ENCODE data around the gene S1PR2.

S1PR2 gene

DNA sequence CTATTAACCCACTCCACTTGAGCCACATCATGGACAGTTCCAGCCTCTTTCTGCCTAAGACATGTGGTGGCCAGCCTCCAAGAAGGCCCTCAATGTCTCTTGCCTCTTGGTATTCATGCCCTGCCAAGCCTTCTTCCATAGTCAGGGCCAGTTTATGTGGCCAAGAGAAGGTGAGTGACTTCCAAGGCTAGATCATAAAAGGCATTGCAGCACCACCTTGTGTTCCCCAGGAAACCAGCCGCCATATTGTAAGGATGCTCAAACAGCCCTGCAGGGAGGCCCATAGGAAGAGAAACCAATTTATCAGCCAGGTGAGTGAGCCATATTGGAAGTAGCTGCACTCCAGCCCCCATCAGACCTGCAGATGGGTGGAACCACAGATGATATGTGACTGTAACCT lies 24.1 kb downstream of the S1PR2 start:
- Histone ChIP-seq H2BK15ac (ENCODE audit: low read depth, poor library complexity, severe bottlenecking) (no peak overlapping the region), H4K8ac (ENCODE audit: low read length) (no peak overlapping the region), H2BK120ac (ENCODE audit: low read depth, low read length) (no peak overlapping the region), H2AK5ac (ENCODE audit: low read length, severe bottlenecking) (no peak overlapping the region), H2BK5ac (ENCODE audit: low read depth, low read length, poor library complexity, severe bottlenecking) (no peak overlapping the region), H3K79me1 (replicated peaks; ENCODE audit: low read length, poor library complexity, severe bottlenecking) (no peaks in the 10 kb centered on the region), H3K14ac (ENCODE audit: low read length in 2 of 2) (no peak overlapping the region), H3K9me3 (ENCODE audit: control insufficient read depth, low read length) (peaks cover 5% of the 10 kb centered on the region), H3K9ac (ENCODE audit: low read length) (no peak overlapping the region), H3K4ac (ENCODE audit: low read depth in 1 of 2, low read length in 2 of 2) (no peak overlapping the region), H3K4me2 (ENCODE audit: low read length, poor library complexity, severe bottlenecking) (no peak overlapping the region), H3K4me1 (ENCODE audit: control insufficient read depth, insufficient read depth, low read depth, low read length) (peaks cover 5% of the 10 kb centered on the region), H3K36me3 (ENCODE audit: control insufficient read depth in 1 of 2, insufficient read depth in 2 of 2, low read depth in 1 of 2, low read length in 2 of 2) (no peaks in the 10 kb centered on the region), H4K91ac (ENCODE audit: low read length) (no peak overlapping the region), H3K18ac (ENCODE audit: low read depth in 1 of 2, low read length in 2 of 2) (no peak overlapping the region), H3K27me3 (ENCODE audit: control insufficient read depth in 1 of 2, insufficient read depth in 1 of 2, low read length in 2 of 2) (no peaks in the 10 kb centered on the region), H2AFZ (ENCODE audit: low read depth, low read length) (no peak overlapping the region), H3K23ac (ENCODE audit: low read length in 2 of 2) (no peak overlapping the region), H3K27ac (ENCODE audit: low read length, poor library complexity, severe bottlenecking) (no peak overlapping the region), H2BK12ac (ENCODE audit: low read length in 2 of 2) (no peak overlapping the region), H3K4me3 (ENCODE audit: insufficient read depth in 1 of 2, low read depth in 1 of 2, low read length in 2 of 2) (no peak overlapping the region)
- DNase-seq, result no peak
- 100% methylated on average over 1 of the region's 1 CpG for WGBS

DNA sequence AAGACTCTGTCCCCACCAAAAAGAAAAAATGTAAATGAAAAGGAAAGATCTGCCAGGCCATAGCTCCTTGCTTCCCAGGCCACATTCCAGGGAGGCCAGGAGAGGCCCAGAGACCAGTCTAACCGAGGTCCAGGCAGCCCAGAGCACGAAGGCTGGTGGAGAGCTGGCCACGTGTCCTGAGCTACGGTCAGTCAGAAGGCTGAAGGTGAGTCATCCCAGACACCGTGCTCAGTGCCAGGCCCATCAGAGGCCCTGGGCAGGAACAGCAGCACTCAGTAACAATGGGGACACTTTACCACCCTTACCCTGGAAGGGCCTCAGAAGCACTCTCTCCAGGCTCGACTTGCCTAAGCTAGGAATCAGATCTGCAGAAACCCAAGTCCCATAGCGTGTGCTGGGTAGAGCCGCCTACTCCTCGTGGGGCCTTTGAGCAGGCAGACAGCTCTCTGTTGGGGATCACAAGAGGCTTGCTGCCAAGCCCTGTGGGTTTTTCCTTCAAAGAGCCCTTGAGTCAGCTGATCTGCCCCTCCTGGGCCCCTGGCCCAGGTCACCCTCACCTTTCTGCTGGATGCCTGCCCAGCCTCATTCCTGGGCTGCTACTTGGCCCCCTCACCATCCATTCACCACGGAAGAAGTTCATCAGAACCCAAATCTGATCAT lies 24.8 kb downstream of the S1PR2 start:
- no peak overlapping the region for H3K14ac ChIP-seq (ENCODE audit: low read length in 2 of 2)
- no peaks in the 10 kb centered on the region for H3K79me1 ChIP-seq (replicated peaks; ENCODE audit: low read length, poor library complexity, severe bottlenecking)
- H3K27me3 ChIP-seq (ENCODE audit: control insufficient read depth in 1 of 2, insufficient read depth in 1 of 2, low read length in 2 of 2), result no peaks in the 10 kb centered on the region
- no peak overlapping the region for H2AFZ ChIP-seq (ENCODE audit: low read depth, low read length)
- H3K36me3 ChIP-seq (ENCODE audit: control insufficient read depth in 1 of 2, insufficient read depth in 2 of 2, low read depth in 1 of 2, low read length in 2 of 2), result no peaks in the 10 kb centered on the region
- no peak overlapping the region for H2AK5ac ChIP-seq (ENCODE audit: low read length, severe bottlenecking)
- H3K27ac ChIP-seq (ENCODE audit: low read length, poor library complexity, severe bottlenecking), result no peak overlapping the region
- no peak overlapping the region for H2BK15ac ChIP-seq (ENCODE audit: low read depth, poor library complexity, severe bottlenecking)
- DNase-seq, result no peak
- no peak overlapping the region for H2BK120ac ChIP-seq (ENCODE audit: low read depth, low read length)
- no peak overlapping the region for H3K4ac ChIP-seq (ENCODE audit: low read depth in 1 of 2, low read length in 2 of 2)
- no peak overlapping the region for H3K18ac ChIP-seq (ENCODE audit: low read depth in 1 of 2, low read length in 2 of 2)
- H3K4me1 ChIP-seq (ENCODE audit: control insufficient read depth, insufficient read depth, low read depth, low read length), result peaks cover 5% of the 10 kb centered on the region
- no peak overlapping the region for H2BK12ac ChIP-seq (ENCODE audit: low read length in 2 of 2)
- H2BK5ac ChIP-seq (ENCODE audit: low read depth, low read length, poor library complexity, severe bottlenecking), result no peak overlapping the region
- H3K4me3 ChIP-seq (ENCODE audit: insufficient read depth in 1 of 2, low read depth in 1 of 2, low read length in 2 of 2), result no peak overlapping the region
- H4K91ac ChIP-seq (ENCODE audit: low read length), result no peak overlapping the region
- peaks cover 5% of the 10 kb centered on the region for H3K9me3 ChIP-seq (ENCODE audit: control insufficient read depth, low read length)
- no peak overlapping the region for H3K4me2 ChIP-seq (ENCODE audit: low read length, poor library complexity, severe bottlenecking)
- H4K8ac ChIP-seq (ENCODE audit: low read length), result no peak overlapping the region
- H3K9ac ChIP-seq (ENCODE audit: low read length), result no peak overlapping the region
- no peak overlapping the region for H3K23ac ChIP-seq (ENCODE audit: low read length in 2 of 2)
- 74% methylated on average over 10 of the region's 10 CpGs for WGBS

- H3K27me3 ChIP-seq (ENCODE audit: control insufficient read depth in 1 of 2, insufficient read depth in 1 of 2, low read length in 2 of 2), result no peaks in the 10 kb centered on the region
- no peak overlapping the region for H3K4me3 ChIP-seq (ENCODE audit: insufficient read depth in 1 of 2, low read depth in 1 of 2, low read length in 2 of 2)
- no peak for DNase-seq
- H2BK5ac ChIP-seq (ENCODE audit: low read depth, low read length, poor library complexity, severe bottlenecking), result no peak overlapping the region
- H3K36me3 ChIP-seq (ENCODE audit: control insufficient read depth in 1 of 2, insufficient read depth in 2 of 2, low read depth in 1 of 2, low read length in 2 of 2), result no peaks in the 10 kb centered on the region
- H2AK5ac ChIP-seq (ENCODE audit: low read length, severe bottlenecking), result no peak overlapping the region
- no peak overlapping the region for H2BK120ac ChIP-seq (ENCODE audit: low read depth, low read length)
- no peak overlapping the region for H3K4me2 ChIP-seq (ENCODE audit: low read length, poor library complexity, severe bottlenecking)
- H3K18ac ChIP-seq (ENCODE audit: low read depth in 1 of 2, low read length in 2 of 2), result no peak overlapping the region
- no peak overlapping the region for H3K9ac ChIP-seq (ENCODE audit: low read length)
- H2AFZ ChIP-seq (ENCODE audit: low read depth, low read length), result no peak overlapping the region
- peaks cover 5% of the 10 kb centered on the region for H3K9me3 ChIP-seq (ENCODE audit: control insufficient read depth, low read length)
- H3K79me1 ChIP-seq (replicated peaks; ENCODE audit: low read length, poor library complexity, severe bottlenecking), result no peaks in the 10 kb centered on the region
- H2BK12ac ChIP-seq (ENCODE audit: low read length in 2 of 2), result no peak overlapping the region
- H3K23ac ChIP-seq (ENCODE audit: low read length in 2 of 2), result no peak overlapping the region
- H4K91ac ChIP-seq (ENCODE audit: low read length), result no peak overlapping the region
- H3K14ac ChIP-seq (ENCODE audit: low read length in 2 of 2), result no peak overlapping the region
- H3K27ac ChIP-seq (ENCODE audit: low read length, poor library complexity, severe bottlenecking), result no peak overlapping the region
- 86% methylated on average over 4 of the region's 4 CpGs for WGBS
- no peak overlapping the region for H4K8ac ChIP-seq (ENCODE audit: low read length)
- no peak overlapping the region for H3K4ac ChIP-seq (ENCODE audit: low read depth in 1 of 2, low read length in 2 of 2)
- peaks cover 5% of the 10 kb centered on the region for H3K4me1 ChIP-seq (ENCODE audit: control insufficient read depth, insufficient read depth, low read depth, low read length)
- H2BK15ac ChIP-seq (ENCODE audit: low read depth, poor library complexity, severe bottlenecking), result no peak overlapping the region
These were observed 25.5 kb downstream of the S1PR2 start for GRCh38 chr19:10205636-10206035.

GRCh38 chr19:10203686-10204085 lies 27.4 kb downstream of the S1PR2 start:
- Histone ChIP-seq H4K91ac (ENCODE audit: low read length) (no peak overlapping the region), H2BK12ac (ENCODE audit: low read length in 2 of 2) (no peak overlapping the region), H3K27me3 (ENCODE audit: control insufficient read depth in 1 of 2, insufficient read depth in 1 of 2, low read length in 2 of 2) (no peaks in the 10 kb centered on the region), H3K14ac (ENCODE audit: low read length in 2 of 2) (no peak overlapping the region), H2BK5ac (ENCODE audit: low read depth, low read length, poor library complexity, severe bottlenecking) (no peak overlapping the region), H2AFZ (ENCODE audit: low read depth, low read length) (no peak overlapping the region), H4K8ac (ENCODE audit: low read length) (no peak overlapping the region), H3K36me3 (ENCODE audit: control insufficient read depth in 1 of 2, insufficient read depth in 2 of 2, low read depth in 1 of 2, low read length in 2 of 2) (no peaks in the 10 kb centered on the region), H3K4ac (ENCODE audit: low read depth in 1 of 2, low read length in 2 of 2) (no peak overlapping the region), H3K9me3 (ENCODE audit: control insufficient read depth, low read length) (peaks cover 5% of the 10 kb centered on the region), H2BK120ac (ENCODE audit: low read depth, low read length) (no peak overlapping the region), H3K27ac (ENCODE audit: low read length, poor library complexity, severe bottlenecking) (no peak overlapping the region), H3K18ac (ENCODE audit: low read depth in 1 of 2, low read length in 2 of 2) (no peak overlapping the region), H3K4me3 (ENCODE audit: insufficient read depth in 1 of 2, low read depth in 1 of 2, low read length in 2 of 2) (no peak overlapping the region), H3K23ac (ENCODE audit: low read length in 2 of 2) (no peak overlapping the region), H2AK5ac (ENCODE audit: low read length, severe bottlenecking) (no peak overlapping the region), H2BK15ac (ENCODE audit: low read depth, poor library complexity, severe bottlenecking) (no peak overlapping the region), H3K4me2 (ENCODE audit: low read length, poor library complexity, severe bottlenecking) (no peak overlapping the region), H3K79me1 (replicated peaks; ENCODE audit: low read length, poor library complexity, severe bottlenecking) (no peaks in the 10 kb centered on the region), H3K4me1 (ENCODE audit: control insufficient read depth, insufficient read depth, low read depth, low read length) (peaks cover 5% of the 10 kb centered on the region), H3K9ac (ENCODE audit: low read length) (no peak overlapping the region)
- DNase-seq, result no peak
- WGBS, result 79% methylated on average over 3 of the region's 3 CpGs
